HG02763 (cell line): ENCODE data around the gene MAPT.
"Not testable (repeated sequence)": the region's sequence is repeated elsewhere in the genome, so short reads cannot be mapped to it uniquely, and the experiment has no call there.

Experiments
- ATAC-seq: cut with Tn5 transposase; IDR thresholded peaks from one replicate; pipeline ENCODE4 v1.9.1; 2021; ENCODE audit warnings: mild to moderate bottlenecking, moderate library complexity; ENCODE audit not compliant: unreplicated experiment

Gene MAPT

DNA sequence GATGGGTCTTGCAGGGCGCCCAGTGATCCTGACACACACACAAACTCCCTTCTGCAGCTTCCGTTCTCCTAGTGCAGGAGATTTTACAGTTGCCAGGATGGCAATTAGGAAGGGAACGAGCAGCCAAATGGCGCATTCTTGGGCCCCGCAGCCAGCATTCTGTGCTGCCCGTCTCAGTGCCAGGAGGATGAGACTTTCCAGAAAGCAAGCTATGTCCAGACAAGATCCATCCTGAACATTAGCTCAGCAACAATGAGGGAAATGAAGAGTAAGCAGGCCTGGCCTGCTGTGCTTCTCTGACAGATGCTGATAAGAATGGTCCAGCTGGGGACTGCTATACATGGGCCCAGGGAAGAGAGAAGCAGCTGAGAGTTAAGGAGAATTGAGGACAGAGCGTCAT is 33.2 kb upstream of the MAPT start:
- no peak for ATAC-seq

GRCh38 chr17:45862127-45862526 is 32.2 kb upstream of the MAPT start:
- ATAC-seq, result not testable (repeated sequence)

DNA sequence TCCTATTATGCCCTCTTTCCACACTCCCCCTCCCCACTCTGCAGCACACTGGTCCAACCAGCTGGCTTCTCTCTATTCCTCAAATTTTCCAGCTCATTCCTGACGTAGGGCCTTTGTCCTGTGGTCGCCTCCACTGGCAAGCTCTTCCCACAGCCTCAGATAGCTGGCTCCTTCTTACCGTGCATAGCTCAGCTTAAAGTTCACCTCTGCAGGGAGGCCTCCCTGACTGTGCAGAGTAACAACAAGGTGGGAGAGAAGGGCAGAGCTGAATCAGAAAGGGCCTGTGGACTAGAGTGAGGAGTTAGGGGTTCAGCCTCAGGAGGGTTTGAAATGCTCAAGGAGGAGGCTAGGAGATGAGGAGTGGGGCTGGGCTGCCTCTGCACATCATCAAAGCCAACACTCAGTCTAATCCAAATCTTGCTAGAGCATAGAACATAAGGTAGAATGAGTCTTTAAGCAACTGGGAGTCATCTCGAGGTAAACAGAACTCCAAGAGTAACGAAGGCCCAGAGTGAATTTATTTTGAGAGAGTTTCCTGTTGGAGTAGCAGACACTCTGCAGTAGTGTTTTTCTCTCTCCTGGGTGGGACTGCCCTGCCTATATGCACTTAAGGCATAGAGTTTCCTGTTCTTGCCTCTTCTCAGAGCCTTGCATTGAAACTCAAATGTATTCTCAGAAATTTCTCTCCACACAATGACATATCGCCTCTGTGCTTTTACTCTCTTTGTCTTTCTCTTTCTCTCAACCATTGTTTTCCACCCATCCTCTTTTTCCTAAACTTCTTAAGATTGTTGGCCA is 30.3 kb upstream of the MAPT start:
- no peak for ATAC-seq

- ATAC-seq, result no peak
Observed at GRCh38 chr17:45867171-45867570, 27.2 kb upstream of the MAPT start.

DNA sequence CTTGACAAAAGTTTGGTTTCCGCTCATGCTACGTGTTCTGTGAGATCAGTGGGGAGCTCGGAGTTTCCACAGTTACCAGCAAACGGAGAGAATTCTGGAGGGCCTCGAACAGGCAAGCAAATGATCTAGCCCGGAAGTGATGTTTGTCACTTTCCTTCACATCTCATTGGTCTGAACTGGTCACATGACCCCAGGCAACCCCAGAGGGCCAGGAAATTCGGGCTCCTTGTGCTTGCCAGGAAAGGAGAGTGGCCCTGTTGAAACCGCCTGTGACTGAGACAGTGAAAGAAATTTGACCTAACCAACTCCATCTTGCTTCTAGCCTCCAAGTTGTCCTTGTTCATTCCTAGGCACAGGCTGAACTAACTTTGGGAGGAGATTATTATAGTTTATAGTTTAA is 26.7 kb upstream of the MAPT start:
- no peak for ATAC-seq

DNA sequence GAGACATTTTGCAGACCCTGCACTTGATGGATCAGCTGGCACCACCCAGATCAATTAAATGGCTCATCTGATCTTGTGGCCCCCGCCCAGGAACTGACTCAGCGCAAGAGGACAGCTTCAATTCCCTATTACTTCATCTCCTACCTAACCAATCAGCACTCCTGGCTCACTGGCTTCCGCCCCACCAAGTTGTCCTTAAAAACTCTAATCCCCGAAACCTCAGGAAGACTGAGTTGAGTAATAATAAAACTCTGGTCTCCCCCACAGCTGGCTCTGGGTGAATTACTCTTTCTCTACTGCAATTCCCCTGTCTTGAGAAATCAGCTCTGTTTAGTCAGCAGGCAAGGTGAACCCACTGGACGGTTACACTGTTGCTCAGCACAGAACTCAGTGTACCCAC is 26.1 kb upstream of the MAPT start:
- no peak for ATAC-seq

DNA sequence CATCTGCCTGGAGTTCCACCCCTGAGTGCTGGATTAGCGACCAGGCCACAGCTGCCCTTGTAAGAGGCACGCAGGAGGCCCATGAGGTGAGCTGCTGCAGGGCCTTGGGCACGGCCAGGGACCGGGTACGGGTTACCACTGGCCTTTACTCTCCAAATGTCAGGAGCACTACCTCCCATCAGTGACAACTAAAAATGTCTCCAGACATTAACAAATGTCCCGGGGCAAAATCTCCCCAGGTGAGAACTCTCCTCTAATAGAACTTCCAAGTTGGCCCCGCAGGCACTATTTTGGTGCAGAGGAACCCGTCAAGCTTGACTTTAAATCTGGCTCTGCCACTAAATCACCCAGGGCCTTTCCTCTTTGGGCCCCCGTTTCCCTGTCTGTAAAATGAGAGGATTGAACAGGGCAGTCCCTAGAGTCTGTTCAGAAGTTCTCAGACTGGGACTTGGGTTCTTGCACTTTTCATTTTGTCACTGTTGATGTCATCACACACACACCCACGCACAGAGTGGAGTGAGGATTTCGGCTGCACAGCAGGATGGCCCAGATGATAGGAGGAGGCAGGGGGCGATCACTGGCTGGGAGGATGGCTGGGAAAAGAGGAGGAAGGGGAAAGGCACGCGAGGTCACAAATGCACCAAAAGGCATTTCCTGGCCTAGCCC is 24.5 kb upstream of the MAPT start:
- no peak for ATAC-seq

GRCh38 chr17:45870342-45870974 is 23.9 kb upstream of the MAPT start:
- ATAC-seq, result no peak

GRCh38 chr17:45871718-45872117 is 22.6 kb upstream of the MAPT start:
- no peak for ATAC-seq

DNA sequence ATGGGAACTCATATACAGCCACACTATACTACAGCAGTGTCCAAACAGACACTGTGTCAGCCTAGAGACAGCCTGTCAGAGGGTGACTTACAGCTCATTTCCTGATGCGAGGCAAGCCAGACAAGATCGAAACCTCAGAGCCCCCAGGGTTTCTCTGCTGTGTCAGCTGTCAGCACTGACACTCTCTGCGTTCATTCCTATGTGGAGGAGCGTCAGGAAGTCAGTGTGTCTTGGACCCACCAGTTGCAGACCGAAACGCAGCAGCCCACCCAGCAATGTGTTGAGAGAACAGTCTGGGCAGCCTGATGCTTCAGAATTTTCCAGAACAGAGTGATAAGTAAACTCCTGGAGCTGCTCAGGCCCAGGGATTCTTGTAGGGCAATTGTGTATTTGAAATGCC is 20.6 kb upstream of the MAPT start:
- no peak for ATAC-seq

GRCh38 chr17:45874151-45874550 is 20.2 kb upstream of the MAPT start:
- no peak for ATAC-seq

GRCh38 chr17:45876539-45876938 is 17.8 kb upstream of the MAPT start:
- no peak for ATAC-seq

DNA sequence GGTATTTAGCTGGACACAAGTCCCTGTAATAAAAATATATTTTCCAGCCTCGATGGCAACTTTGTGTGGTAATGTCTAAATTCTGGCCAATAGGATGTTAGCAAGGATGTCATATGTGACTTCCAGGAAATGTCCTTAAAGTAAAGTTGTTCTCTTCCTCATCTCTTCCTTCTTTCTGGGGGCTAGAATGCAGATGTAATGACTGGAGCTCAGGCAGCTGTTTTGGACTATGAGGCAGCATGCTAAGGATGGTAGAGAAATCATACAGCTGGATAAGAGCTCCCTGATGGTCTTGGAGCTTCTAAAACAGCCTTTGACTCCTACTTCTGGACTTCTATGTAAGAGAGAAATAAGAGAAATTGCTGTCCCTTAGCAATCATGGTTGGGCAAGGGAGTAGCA is 16.9 kb upstream of the MAPT start:
- no peak for ATAC-seq

GRCh38 chr17:45883063-45883462 is 11.3 kb upstream of the MAPT start:
- ATAC-seq, result no peak

DNA sequence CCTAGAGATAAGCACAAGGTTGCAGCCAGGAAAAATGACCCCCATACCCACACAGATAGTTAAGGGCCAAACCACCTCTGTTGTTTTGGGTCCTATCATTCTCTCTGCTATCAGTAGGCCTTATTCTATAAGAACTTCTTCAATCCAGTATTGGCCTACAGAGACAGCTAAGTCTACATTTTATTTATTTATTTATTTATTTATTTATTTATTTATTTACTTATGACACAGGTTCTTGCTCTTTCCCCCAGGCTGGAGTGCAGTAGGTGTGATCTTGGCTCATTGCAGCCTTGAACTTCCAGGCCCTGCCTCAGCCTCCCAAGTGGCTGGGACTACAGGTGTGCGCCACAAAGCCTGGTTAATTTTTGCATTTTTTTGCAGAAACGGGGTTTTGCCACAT is 7.5 kb upstream of the MAPT start:
- ATAC-seq, result no peak

- no peak for ATAC-seq
Observed at GRCh38 chr17:45888392-45888791, 6.0 kb upstream of the MAPT start.

DNA sequence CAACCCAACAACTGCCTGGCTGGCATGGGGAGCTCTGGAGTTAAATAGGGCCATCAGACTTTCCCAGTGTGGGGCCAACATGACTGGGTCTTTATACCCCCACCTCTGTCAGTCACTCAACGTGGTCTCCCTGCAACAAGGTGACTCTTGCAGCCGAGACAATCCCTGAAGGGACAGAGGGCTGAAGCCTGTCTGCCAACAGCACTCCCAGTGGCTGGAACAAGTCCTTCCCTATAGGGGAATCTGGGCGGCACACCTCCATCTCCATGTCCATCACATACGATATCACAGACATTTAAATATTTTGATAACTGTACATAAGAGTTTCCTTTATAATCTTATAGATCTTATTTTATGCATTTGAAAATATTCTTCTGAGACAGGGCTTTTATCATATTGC is 4.8 kb upstream of the MAPT start:
- no peak for ATAC-seq

GRCh38 chr17:45893725-45894021 is 681 bp upstream of the MAPT start:
- no peak for ATAC-seq

DNA sequence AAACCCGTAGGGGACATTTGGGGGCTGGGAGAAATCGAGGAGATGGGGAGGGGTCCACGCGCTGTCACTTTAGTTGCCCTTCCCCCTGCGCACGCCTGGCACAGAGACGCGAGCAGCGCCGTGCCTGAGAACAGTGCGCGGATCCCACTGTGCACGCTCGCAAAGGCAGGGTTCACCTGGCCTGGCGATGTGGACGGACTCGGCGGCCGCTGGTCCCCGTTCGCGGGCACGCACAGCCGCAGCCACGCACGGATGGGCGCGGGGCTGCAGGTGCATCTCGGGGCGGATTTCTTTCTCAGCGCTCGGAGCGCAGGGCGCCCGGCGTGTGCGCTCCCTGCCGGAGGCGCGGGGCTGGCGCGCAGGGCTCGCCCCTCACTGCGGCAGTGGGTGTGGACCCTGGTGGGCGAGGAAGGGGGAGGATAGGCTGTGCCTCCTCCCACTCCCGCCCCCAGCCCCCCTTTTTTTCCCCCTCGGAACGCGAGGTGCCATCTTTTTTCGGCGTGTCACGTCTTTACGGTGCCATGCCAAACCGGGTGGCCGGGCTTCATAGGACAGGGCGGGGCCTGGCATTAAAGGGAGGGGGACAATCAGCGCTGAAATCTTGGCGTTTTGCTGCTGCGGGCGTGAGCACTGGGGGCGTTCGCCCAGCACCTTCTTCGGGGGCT is 1.1 kb downstream of the MAPT start:
- no peak for ATAC-seq

DNA sequence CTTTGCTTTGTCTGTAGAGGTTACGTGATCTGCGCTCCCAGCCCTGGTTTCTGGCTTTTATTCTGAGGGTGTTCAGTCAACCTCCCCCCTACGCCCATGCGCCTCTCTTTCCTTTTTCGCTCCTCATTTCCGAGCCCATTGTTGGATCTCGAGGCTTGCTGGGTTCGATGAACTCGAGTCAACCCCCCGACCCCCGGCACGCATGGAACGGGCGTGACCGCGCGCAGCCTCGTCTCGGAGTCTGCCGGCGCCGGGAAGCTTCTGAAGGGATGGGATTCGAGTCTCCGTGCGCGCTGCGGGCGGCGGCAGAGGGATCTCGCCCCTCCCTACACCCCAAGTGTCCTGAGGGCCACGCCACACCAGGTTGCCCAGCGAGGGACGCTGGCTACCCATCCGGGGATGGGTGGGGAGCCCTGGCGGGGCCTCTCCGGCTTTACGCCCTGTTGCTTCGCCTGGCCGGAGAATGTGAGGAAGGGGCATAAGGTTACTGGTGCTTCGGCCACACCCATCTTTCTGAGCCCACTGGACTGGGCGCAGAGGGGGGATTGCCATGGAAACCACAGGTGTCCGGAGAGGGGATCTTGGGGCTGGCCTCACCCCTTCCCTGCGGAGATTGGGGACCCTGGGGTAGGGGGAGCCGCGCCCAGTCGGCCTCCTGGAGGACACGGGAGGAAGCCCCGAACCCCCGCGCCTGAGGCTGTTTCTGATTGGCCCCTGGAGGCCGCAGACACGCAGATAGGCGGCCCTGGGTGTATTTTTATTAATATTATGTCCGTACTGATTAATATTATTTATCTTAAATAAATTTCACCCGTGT is 1.8 kb downstream of the MAPT start:
- ATAC-seq, result no peak
